ENCODE data around the gene ZNF33B. TPM values are rescaled to one million over a fixed set of nuclear protein-coding genes. Genes with fewer than 3 reads are reported as not detected.

The ZNF33B gene
- total and polyA plus RNA-seq, 9 of the 15 experiments (the other 6 are each of a cell fraction or from before 2014, with no cell fraction given) = 6.9 to 23.9 (median 15.4) TPM

DNA sequence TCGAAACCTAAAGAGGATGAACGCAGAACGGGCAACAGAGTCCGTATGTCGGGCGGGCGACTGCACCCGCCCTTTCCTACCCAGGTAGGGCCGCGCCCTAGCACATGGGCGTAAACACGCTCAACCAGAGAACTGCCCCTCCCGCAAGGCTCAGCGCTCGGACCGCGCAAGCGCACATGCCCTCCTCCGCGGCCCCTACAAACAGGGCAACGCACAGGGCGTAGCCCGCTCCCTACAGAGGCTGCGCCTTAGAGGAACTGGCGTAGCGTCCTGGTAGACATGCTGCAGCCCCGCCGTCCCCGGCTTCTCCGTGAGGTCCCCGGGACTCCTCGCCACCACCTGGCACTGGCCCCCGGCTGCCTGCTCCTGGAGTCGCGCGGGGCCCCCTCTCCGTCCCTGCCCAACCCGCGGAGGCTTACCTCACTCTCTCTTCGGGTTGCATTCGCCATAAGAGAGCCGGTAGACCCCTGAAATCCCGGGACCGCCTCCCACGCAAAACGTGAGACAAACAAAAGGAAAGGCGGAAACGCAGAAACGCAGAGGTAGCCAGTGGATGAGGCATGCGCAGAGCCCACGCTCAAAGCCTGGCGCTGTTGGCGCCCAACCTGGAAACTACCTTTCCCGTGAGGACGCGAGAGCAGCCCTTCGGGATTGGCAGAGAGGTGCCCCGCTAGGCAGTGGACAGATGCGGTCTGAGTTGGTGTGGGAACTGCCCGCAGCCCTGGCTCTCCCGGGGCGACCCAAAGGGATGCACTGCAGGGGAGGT lies at the start of gene ZNF33B (continued):
- TF ChIP-seq, protein P1, sequence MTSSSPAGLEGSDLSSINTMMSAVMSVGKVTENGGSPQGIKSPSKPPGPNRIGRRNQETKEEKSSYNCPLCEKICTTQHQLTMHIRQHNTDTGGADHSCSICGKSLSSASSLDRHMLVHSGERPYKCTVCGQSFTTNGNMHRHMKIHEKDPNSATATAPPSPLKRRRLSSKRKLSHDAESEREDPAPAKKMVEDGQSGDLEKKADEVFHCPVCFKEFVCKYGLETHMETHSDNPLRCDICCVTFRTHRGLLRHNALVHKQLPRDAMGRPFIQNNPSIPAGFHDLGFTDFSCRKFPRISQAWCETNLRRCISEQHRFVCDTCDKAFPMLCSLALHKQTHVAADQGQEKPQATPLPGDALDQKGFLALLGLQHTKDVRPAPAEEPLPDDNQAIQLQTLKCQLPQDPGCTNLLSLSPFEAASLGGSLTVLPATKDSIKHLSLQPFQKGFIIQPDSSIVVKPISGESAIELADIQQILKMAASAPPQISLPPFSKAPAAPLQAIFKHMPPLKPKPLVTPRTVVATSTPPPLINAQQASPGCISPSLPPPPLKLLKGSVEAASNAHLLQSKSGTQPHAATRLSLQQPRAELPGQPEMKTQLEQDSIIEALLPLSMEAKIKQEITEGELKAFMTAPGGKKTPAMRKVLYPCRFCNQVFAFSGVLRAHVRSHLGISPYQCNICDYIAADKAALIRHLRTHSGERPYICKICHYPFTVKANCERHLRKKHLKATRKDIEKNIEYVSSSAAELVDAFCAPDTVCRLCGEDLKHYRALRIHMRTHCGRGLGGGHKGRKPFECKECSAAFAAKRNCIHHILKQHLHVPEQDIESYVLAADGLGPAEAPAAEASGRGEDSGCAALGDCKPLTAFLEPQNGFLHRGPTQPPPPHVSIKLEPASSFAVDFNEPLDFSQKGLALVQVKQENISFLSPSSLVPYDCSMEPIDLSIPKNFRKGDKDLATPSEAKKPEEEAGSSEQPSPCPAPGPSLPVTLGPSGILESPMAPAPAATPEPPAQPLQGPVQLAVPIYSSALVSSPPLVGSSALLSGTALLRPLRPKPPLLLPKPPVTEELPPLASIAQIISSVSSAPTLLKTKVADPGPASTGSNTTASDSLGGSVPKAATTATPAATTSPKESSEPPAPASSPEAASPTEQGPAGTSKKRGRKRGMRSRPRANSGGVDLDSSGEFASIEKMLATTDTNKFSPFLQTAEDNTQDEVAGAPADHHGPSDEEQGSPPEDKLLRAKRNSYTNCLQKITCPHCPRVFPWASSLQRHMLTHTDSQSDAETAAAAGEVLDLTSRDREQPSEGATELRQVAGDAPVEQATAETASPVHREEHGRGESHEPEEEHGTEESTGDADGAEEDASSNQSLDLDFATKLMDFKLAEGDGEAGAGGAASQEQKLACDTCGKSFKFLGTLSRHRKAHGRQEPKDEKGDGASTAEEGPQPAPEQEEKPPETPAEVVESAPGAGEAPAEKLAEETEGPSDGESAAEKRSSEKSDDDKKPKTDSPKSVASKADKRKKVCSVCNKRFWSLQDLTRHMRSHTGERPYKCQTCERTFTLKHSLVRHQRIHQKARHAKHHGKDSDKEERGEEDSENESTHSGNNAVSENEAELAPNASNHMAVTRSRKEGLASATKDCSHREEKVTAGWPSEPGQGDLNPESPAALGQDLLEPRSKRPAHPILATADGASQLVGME (CRISPR knock-in tag; IDR thresholded peaks at IDR 0.05) = no peak
- no peak for TF ChIP-seq HNRNPK (IDR thresholded peaks at IDR 0.05; ENCODE audit: low read depth, low read length, poor library complexity, severe bottlenecking)
- TF ChIP-seq SMARCA4 (IDR thresholded peaks at IDR 0.05) = peak; percentile 57; the same call in 1 of the 2 replicates
- no peak for TF ChIP-seq ZNF384 (IDR thresholded peaks at IDR 0.05; ENCODE audit: low read depth, low read length)
- no peak for TF ChIP-seq ZNF316 (IDR thresholded peaks at IDR 0.05)
- 0 out of 4 replicates have a peak, but pooled peaks of 1 of the 2 experiments have one; percentile 71 for TF ChIP-seq KDM4B (IDR thresholded peaks at IDR 0.05; ENCODE audit: borderline replicate concordance in 2 of 2, low read depth in 1 of 2)
- TF ChIP-seq, protein P2, sequence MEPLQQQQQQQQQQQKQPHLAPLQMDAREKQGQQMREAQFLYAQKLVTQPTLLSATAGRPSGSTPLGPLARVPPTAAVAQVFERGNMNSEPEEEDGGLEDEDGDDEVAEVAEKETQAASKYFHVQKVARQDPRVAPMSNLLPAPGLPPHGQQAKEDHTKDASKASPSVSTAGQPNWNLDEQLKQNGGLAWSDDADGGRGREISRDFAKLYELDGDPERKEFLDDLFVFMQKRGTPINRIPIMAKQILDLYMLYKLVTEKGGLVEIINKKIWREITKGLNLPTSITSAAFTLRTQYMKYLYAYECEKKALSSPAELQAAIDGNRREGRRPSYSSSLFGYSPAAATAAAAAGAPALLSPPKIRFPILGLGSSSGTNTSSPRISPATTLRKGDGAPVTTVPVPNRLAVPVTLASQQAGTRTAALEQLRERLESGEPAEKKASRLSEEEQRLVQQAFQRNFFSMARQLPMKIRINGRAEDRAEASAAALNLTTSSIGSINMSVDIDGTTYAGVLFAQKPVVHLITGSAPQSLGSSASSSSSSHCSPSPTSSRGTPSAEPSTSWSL (CRISPR knock-in tag; IDR thresholded peaks at IDR 0.05; ENCODE audit: borderline replicate concordance) = no peak
- TF ChIP-seq ARID1B (IDR thresholded peaks at IDR 0.05) = 0 out of 2 replicates have a peak, but pooled peaks have one; percentile 20
- peak; percentile 92 for TF ChIP-seq SOX6 (IDR thresholded peaks at IDR 0.05)
- TF ChIP-seq SAFB2 (IDR thresholded peaks at IDR 0.05; ENCODE audit: borderline replicate concordance, low read depth, low read length, severe bottlenecking) = no peak
- TF ChIP-seq MYNN (IDR thresholded peaks at IDR 0.05) = 0 out of 2 replicates have a peak, but pooled peaks have one; percentile 42
- no peak for TF ChIP-seq MYNN (CRISPR knock-in tag; IDR thresholded peaks at IDR 0.05)
- TF ChIP-seq ZNF592 (IDR thresholded peaks at IDR 0.05) = no peak; the same call in 1 of the 2 replicates
- no peak; the same call in 1 of the 2 replicates for TF ChIP-seq FOSL1 (tag; conservative IDR thresholded peaks at IDR 0.05)
